Nucleus accumbens (tissue), 56 donors: Measurements from ENCODE around the gene UCP1.
"Not testable (repeated sequence)": the region's sequence is repeated elsewhere in the genome, so short reads cannot be mapped to it uniquely, and the experiment has no call there.

ENCODE experiments used
- DNase-seq, 56 donors: peaks; one replicate each; lab custom pipeline; 2025; lab: John Stamatoyannopoulos, UW

UCP1 gene

DNA sequence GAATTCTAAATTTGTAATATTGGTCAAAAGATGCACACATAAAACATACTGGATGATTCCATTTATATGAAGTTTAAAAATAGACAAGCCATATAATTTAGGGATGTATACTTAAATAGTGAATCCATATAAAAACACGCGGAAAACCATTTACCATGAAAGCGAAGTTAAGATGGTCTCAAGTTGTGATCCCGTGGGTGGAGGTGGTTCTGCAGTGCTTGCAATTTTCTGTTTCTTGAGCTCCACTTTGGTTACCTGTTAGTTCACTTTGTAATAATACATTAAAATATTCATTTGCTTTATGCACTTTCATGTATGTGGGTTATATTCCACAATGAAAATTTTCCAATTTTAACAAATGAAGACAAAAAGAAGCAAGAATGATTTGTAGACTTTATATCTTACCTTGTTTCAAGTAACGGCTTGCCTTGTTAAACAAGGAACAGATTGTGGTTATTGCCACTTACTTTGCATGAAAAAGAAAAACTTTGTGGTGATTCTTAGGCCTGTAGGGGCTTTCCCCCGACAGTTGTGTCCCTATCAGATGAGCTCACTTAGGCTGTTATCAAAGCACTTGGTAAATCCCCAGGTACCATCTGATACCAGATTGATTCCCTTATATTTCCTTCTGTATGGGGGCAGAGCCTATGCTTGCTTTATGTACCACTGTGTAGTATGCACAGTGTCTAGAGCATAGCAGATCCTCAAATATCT lies 12.2 kb downstream of the UCP1 start:
- DNase-seq, result no peak

DNA sequence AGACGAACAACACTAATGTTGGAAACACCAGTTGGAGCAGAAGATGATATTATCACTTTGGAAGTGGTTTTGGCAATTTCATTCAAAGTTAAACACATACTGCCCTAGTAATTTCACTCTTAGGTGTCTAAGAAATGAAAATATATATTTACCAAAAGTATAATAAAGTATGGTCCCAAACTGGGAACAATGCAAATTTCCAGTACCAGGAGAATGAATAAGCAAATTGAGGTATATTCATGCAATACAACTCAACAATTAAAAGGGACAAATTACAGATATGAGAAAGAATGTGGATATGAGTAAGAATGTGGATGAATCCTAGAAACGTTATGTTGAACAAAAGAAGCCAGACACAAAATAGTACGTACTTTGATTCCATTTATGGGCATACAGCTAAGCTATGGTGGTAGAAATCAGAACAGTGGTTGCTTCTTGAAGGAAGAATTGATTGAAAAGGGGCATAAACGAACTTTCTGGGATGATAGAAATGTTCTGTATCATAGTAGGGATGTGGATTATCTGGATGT lies 34.7 kb downstream of the UCP1 start:
- DNase-seq, result no peak

DNA sequence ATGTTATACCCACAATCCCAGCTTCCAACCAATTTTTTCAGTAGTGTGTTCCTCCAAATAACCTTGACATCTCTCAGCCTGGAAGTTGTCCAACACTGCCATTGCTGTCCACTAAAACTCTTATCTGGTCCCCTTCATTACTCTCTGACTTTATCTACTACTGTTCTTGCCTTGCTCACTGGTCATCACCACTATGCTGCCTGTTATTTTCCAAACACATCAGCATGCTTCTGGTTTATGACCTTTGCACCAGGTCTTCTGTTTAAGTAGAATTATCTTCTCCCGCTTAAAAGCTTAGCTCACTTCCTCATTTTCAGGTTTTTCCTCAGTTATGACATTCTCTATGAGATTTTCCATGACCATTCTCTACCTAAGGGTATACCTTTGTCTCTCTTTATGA lies 39.3 kb downstream of the UCP1 start:
- DNase-seq, result no peak

DNA sequence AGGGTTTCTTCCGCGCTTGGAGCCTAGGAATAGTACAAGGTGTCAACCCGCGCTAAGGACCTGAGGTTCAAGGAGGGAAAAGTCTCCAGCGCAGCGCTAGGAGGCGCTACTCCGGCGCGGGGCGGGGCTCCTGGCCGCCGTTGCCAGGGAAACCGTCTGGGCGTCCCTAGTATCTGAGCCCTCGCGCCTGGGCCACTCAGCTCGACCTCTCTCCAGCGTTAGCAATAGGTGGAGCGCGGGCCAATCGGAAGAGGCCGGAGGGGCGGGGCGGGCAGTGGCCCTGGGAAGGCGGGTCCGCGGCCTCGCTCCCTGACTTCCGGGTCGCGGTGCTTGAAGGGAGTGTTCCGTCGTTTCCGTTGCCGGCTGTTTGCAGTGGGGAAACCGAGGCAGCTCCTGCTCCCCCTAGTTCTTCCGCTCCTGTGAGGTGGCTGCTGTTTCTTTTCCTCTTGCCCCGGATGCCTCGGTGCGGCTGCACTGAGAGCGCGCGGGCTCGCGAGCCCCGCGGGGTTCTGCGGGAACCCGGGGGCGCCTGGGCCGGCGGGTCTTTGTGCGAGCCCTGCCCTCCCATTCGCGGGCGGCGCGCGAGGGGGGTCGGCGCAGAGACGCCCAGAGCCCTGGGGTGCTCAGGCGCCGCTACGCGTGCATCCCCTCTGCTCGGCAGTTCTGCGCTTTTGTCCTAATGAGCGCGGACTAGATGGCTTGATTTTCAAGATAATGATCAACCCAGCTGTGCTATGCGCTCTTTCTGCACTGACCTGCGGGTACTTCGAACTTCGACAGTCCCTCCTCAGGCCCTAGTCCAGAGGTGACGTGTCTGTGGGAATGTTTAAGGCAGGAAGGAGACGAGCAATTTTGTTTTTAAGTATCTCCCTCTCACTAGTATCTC lies 44.7 kb downstream of the UCP1 start, which contains the start of gene ELMOD2:
Gene ELMOD2 (plus strand): TSS at position 312 of the 886 bp plus-strand sequence. CDS start 1,261 bp downstream, outside the sequence.
- peak; percentile 72 to 99 (median 97) for DNase-seq

DNA sequence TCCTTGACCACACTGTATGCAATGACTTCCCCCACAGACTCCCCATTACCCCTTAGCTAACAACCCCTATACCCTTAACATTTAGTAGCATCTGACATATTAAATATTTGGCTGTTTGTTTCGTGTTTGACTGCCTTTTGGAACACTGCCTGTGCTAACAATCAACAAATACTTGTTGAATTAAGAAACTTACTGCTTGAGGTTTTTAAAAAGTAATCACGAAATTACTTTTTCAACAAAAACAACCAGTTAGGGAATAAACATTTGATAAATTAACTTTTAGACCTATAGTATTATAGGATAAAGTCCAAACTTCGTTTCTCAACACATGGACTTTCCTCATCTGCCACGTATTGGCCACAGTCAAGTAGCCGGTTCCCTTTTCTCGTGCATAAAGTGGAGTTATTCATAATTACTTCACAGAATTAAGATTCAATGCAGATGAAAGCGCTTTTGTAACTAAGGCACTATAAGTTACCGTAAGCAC lies 45.3 kb downstream of the UCP1 start:
- no peak for DNase-seq

DNA sequence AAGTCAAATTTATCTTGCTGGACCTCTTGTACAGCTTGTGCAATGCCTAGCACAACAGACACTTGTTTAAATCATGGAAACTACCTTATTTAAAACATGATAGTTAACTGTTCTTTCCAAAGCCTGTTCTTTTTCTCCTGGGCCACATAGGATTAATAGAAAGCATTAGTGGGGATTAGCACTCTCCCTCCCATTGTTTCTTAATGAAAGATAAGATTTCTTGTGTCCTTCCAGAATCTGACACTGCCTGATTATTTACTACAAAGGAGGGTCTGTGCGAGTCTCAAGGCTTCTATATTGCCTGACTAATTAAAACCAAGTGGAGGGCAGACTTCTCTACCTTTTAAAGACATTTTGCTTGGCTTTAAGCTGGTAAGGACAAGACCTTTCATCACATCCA lies 53.3 kb downstream of the UCP1 start:
- DNase-seq, result no peak

DNA sequence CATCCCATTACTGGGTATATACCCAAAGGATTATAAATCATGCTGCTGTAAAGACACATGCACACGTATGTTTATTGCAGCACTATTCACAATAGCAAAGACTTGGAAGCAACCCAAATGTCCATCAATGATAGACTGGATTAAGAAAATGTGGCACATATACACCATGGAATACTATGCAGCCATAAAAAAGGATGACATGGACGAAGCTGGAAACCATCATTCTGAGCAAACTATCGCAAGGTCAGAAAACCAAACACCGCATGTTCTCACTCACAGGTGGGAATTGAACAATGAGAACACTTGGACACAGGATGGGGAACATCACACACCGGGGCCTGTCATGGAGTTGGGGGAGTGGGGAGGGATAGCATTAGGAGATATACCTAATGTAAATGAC lies 55.0 kb downstream of the UCP1 start:
- not testable (repeated sequence) for DNase-seq
